WTC11 (cell line): ENCODE measurements around the gene SIM2. TPM values are rescaled to one million over a fixed set of nuclear protein-coding genes. Genes with fewer than 3 reads are reported as not detected.

Source experiments
- ATAC-seq: fragments of 200-7000 bp; cut with Tn5 transposase; 2 replicates; pipeline ENCODE4 v1.10.0; 2021; ENCODE audit warnings: mild to moderate bottlenecking, moderate library complexity
- CTCF ChIA-PET: fragments of 300-600 bp; sonication (Branson Sonifier 250); formaldehyde crosslinking; loops from one replicate; lab custom pipeline; 2021; ENCODE audit warnings: antibody characterized with exemption; lab: Charles Lee
- POLR2A ChIA-PET: fragments of 350-600 bp; sonication (Branson Sonifier 250); formaldehyde crosslinking; loops from one replicate; lab custom pipeline; 2021; ENCODE audit warnings: antibody characterized with exemption; lab: Charles Lee
- DNase-seq: peaks from one replicate; pipeline ENCODE4 v3.0.0; 2021; ENCODE audit warnings: low spot score
- H3K27ac Mint-ChIP-seq: 2 replicates; pipeline ENCODE4 v1.8.0; 2021; ENCODE audit warnings: mixed read lengths
- H3K27me3 Mint-ChIP-seq: 2 replicates; pipeline ENCODE4 v1.8.0; 2021; ENCODE audit warnings: low read depth, mild to moderate bottlenecking, moderate library complexity, mixed read lengths
- H3K36me3 Mint-ChIP-seq: 2 replicates; pipeline ENCODE4 v1.8.0; 2021; ENCODE audit warnings: mixed read lengths
- H3K4me1 Mint-ChIP-seq: 2 replicates; pipeline ENCODE4 v1.8.0; 2022; ENCODE audit warnings: mixed read lengths
- H3K4me3 Mint-ChIP-seq: 2 replicates; pipeline ENCODE4 v1.8.0; 2021; ENCODE audit warnings: mild to moderate bottlenecking, moderate library complexity, mixed read lengths
- H3K9me3 Mint-ChIP-seq: 2 replicates; pipeline ENCODE4 v1.8.0; 2021; ENCODE audit warnings: mixed read lengths
- ATF3 ChIP-seq: sonication (generic); formaldehyde crosslinking; conservative IDR thresholded peaks from 2 replicates; pipeline ENCODE4 v1.8.1; 2022; ENCODE audit warnings: mild to moderate bottlenecking, missing genetic modification reagents
- CREB1 ChIP-seq: sonication (generic); formaldehyde crosslinking; IDR thresholded peaks from 2 replicates; pipeline ENCODE4 v1.8.0; 2023; ENCODE audit warnings: mild to moderate bottlenecking, missing genetic modification reagents
- E2F5 ChIP-seq: sonication (generic); formaldehyde crosslinking; IDR thresholded peaks from 2 replicates; pipeline ENCODE4 v1.8.1; 2022; ENCODE audit warnings: mild to moderate bottlenecking, moderate library complexity, missing genetic modification reagents
- ETV6 ChIP-seq: sonication (generic); formaldehyde crosslinking; IDR thresholded peaks from 2 replicates; pipeline ENCODE4 v1.8.1; 2022; ENCODE audit warnings: mild to moderate bottlenecking, missing genetic modification reagents
- FOXJ3 ChIP-seq: sonication (generic); formaldehyde crosslinking; IDR thresholded peaks from 2 replicates; pipeline ENCODE4 v1.9.0; 2021; ENCODE audit warnings: missing genetic modification reagents, mild to moderate bottlenecking, borderline replicate concordance
- GRHL2 ChIP-seq: fragments of 250-450 bp; sonication (Bioruptor Pico); IDR thresholded peaks from 2 replicates; pipeline ENCODE4 v1.8.0; 2022; ENCODE audit warnings: mild to moderate bottlenecking, moderate library complexity; ENCODE audit not compliant: insufficient replicate concordance, severe bottlenecking
- NFYB ChIP-seq: sonication (generic); formaldehyde crosslinking; conservative IDR thresholded peaks from 2 replicates; pipeline ENCODE4 v1.8.0; 2022; ENCODE audit warnings: low read depth, missing genetic modification reagents
- OVOL2 ChIP-seq: fragments of 250-450 bp; sonication (Bioruptor Pico); IDR thresholded peaks from 2 replicates; pipeline ENCODE4 v1.9.0; 2021; ENCODE audit warnings: mild to moderate bottlenecking, borderline replicate concordance
- PREB ChIP-seq: sonication (generic); formaldehyde crosslinking; IDR thresholded peaks from 2 replicates; pipeline ENCODE4 v1.8.1; 2022; ENCODE audit warnings: mild to moderate bottlenecking, missing genetic modification reagents, moderate library complexity, borderline replicate concordance
- RELA ChIP-seq: sonication (generic); formaldehyde crosslinking; IDR thresholded peaks from 2 replicates; pipeline ENCODE4 v1.8.1; 2022; ENCODE audit warnings: missing genetic modification reagents, mild to moderate bottlenecking, borderline replicate concordance
- TEAD4 ChIP-seq: sonication (generic); formaldehyde crosslinking; IDR thresholded peaks from 2 replicates; pipeline ENCODE4 v1.8.0; 2022; ENCODE audit warnings: mild to moderate bottlenecking, missing genetic modification reagents
- USF1 ChIP-seq: sonication (generic); formaldehyde crosslinking; IDR thresholded peaks from 2 replicates; pipeline ENCODE4 v1.8.0; 2022; ENCODE audit warnings: mild to moderate bottlenecking, missing genetic modification reagents
- ZNF219 ChIP-seq: sonication (generic); formaldehyde crosslinking; IDR thresholded peaks from 2 replicates; pipeline ENCODE4 v1.8.0; 2023; ENCODE audit warnings: missing genetic modification reagents, mild to moderate bottlenecking, borderline replicate concordance
- ZNF232 ChIP-seq: sonication (generic); formaldehyde crosslinking; IDR thresholded peaks from 2 replicates; pipeline ENCODE4 v1.8.0; 2022; ENCODE audit warnings: mild to moderate bottlenecking, missing genetic modification reagents
- ZNF396 ChIP-seq: fragments of 250-450 bp; sonication (Bioruptor Pico); IDR thresholded peaks from 2 replicates; pipeline ENCODE4 v1.8.0; 2021; ENCODE audit warnings: mild to moderate bottlenecking, moderate library complexity, borderline replicate concordance
- ZNF423 ChIP-seq: fragments of 250-450 bp; sonication (Bioruptor Pico); IDR thresholded peaks from 2 replicates; pipeline ENCODE4 v2.1.2; 2022; ENCODE audit warnings: mild to moderate bottlenecking, moderate library complexity
- total RNA-seq: library from RNA; stranded (reverse); gene quantifications from 3 replicates; pipeline ENCODE4 v1.2.3, GENCODE V29; 2021
- TF ChIP-seq, protein P1 (sequence below): sonication (generic); formaldehyde crosslinking; IDR thresholded peaks from 2 replicates; pipeline ENCODE4 v1.8.1; 2022; ENCODE audit warnings: missing genetic modification reagents, borderline replicate concordance
- TF ChIP-seq, protein P2 (sequence below): sonication (generic); formaldehyde crosslinking; IDR thresholded peaks from 2 replicates; pipeline ENCODE4 v1.8.1; 2023; ENCODE audit warnings: mild to moderate bottlenecking, missing genetic modification reagents
- TF ChIP-seq, protein P3 (sequence below): fragments of 250-450 bp; sonication (Bioruptor Pico); IDR thresholded peaks from 2 replicates; pipeline ENCODE4 v1.9.0; 2021; ENCODE audit warnings: mild to moderate bottlenecking
- TF ChIP-seq, protein P4 (sequence below): sonication (generic); formaldehyde crosslinking; IDR thresholded peaks from 2 replicates; pipeline ENCODE4 v1.8.1; 2023; ENCODE audit warnings: mild to moderate bottlenecking, missing genetic modification reagents, moderate library complexity

Gene SIM2
- total RNA-seq, 1 experiment from 2014 or later: 0.17 TPM

DNA sequence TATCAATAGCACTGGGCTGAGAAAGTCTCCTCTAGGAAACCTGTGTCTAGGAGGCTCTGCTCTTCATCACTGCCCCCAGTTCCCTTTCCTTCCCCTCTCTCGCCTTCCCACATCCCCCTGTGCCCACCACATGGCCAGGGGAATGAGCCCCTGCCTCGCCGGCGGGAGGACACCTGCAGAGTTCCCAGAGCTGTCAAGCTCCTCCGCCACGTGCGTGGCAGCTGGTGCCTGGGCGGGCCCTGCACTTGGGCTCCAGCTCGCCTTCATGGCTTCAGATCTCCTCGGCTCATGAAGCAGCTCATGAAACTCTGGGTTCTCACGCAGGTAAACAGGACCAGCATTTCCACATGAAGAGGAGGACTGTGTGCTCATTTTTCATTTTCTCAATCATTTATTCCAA, 62.8 kb downstream of the SIM2 start:
- POLR2A ChIA-PET: no interaction called here
- TF ChIP-seq FOXJ3 (CRISPR knock-in tag) (no peak), ZNF396 (CRISPR knock-in tag) (no peak), CREB1 (CRISPR knock-in tag) (no peak), NFYB (CRISPR knock-in tag) (no peak), ZNF219 (CRISPR knock-in tag) (no peak), USF1 (CRISPR knock-in tag) (no peak), ATF3 (CRISPR knock-in tag) (no peak), ZNF423 (no peak), E2F5 (CRISPR knock-in tag) (no peak), ETV6 (no peak), OVOL2 (CRISPR knock-in tag) (no peak), GRHL2 (CRISPR knock-in tag) (no peak), TEAD4 (no peak), ZNF232 (CRISPR knock-in tag) (no peak), PREB (CRISPR knock-in tag) (no peak), RELA (CRISPR knock-in tag) (no peak)
- TF ChIP-seq, protein P1, sequence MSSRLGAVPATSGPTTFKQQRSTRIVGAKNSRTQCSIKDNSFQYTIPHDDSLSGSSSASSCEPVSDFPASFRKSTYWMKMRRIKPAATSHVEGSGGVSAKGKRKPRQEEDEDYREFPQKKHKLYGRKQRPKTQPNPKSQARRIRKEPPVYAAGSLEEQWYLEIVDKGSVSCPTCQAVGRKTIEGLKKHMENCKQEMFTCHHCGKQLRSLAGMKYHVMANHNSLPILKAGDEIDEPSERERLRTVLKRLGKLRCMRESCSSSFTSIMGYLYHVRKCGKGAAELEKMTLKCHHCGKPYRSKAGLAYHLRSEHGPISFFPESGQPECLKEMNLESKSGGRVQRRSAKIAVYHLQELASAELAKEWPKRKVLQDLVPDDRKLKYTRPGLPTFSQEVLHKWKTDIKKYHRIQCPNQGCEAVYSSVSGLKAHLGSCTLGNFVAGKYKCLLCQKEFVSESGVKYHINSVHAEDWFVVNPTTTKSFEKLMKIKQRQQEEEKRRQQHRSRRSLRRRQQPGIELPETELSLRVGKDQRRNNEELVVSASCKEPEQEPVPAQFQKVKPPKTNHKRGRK (CRISPR knock-in tag): no peak
- TF ChIP-seq, protein P2, sequence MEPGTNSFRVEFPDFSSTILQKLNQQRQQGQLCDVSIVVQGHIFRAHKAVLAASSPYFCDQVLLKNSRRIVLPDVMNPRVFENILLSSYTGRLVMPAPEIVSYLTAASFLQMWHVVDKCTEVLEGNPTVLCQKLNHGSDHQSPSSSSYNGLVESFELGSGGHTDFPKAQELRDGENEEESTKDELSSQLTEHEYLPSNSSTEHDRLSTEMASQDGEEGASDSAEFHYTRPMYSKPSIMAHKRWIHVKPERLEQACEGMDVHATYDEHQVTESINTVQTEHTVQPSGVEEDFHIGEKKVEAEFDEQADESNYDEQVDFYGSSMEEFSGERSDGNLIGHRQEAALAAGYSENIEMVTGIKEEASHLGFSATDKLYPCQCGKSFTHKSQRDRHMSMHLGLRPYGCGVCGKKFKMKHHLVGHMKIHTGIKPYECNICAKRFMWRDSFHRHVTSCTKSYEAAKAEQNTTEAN (CRISPR knock-in tag): no peak
- TF ChIP-seq, protein P3, sequence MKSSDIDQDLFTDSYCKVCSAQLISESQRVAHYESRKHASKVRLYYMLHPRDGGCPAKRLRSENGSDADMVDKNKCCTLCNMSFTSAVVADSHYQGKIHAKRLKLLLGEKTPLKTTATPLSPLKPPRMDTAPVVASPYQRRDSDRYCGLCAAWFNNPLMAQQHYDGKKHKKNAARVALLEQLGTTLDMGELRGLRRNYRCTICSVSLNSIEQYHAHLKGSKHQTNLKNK (CRISPR knock-in tag): no peak
- TF ChIP-seq, protein P4, sequence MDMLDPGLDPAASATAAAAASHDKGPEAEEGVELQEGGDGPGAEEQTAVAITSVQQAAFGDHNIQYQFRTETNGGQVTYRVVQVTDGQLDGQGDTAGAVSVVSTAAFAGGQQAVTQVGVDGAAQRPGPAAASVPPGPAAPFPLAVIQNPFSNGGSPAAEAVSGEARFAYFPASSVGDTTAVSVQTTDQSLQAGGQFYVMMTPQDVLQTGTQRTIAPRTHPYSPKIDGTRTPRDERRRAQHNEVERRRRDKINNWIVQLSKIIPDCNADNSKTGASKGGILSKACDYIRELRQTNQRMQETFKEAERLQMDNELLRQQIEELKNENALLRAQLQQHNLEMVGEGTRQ (CRISPR knock-in tag): no peak

More for the DNA sequence above, 62.8 kb downstream of the SIM2 start:
- ATAC-seq (no peak), DNase-seq (no peak)
- Mint-ChIP-seq H3K4me1 (peaks cover 7% of the 10 kb centered on the region; the same call in 1 of the 2 replicates), H3K36me3 (no peaks in the 10 kb centered on the region), H3K27me3 (no peaks in the 10 kb centered on the region), H3K27ac (no peak overlapping the region), H3K9me3 (no peaks in the 10 kb centered on the region), H3K4me3 (no peak overlapping the region)
- CTCF ChIA-PET: interaction anchor here (0.5 to 1.8 kb wide), 4 partner anchors 92 to 220 kb away, joined by 3 to 5 read pairs (median 4); no protein-coding TSS in a partner anchor
